ENCODE results near the gene GYS1.

Gene GYS1

GRCh38 chr19:49017666-49018351, 24.7 kb upstream of the GYS1 start:
- DNase-seq (ENCODE audit: low spot score): peak; percentile 74

- DNase-seq (ENCODE audit: low spot score): no peak
Observed at GRCh38 chr19:49017041-49017665, 24.0 kb upstream of the GYS1 start, which contains the start of gene LHB. LHB (minus strand) TSS chr19:49017091; CDS start chr19:49017081, 10 bp downstream.

GRCh38 chr19:49016067-49016839, 23.1 kb upstream of the GYS1 start:
- no peak for DNase-seq (ENCODE audit: low spot score)

- no peak for DNase-seq (ENCODE audit: low spot score)
Observed at GRCh38 chr19:49014870-49015255, 21.8 kb upstream of the GYS1 start.

- DNase-seq (ENCODE audit: low spot score): no peak
Observed at GRCh38 chr19:49014123-49014869, 21.2 kb upstream of the GYS1 start.

DNA sequence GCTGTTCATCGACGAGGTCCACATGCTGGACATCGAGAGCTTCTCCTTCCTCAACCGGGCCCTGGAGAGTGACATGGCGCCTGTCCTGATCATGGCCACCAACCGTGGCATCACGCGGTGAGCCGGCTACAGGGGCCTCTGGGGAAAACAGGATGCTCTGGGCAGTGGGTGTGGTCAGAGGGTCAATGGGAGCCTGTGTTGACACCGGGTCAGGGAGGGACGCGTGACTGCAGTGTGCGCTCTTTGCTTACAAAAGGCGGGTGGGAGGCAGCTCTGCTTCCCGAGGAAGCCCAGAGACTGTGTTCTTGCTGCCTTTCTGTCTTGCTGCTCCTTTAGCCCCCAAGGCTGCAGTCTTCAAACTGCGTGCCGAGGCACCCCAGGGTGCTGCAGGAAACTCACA, 18.1 kb upstream of the GYS1 start:
- no peak for DNase-seq (ENCODE audit: low spot score)

- no peak for DNase-seq (ENCODE audit: low spot score)
Observed at GRCh38 chr19:49010453-49010852, 17.3 kb upstream of the GYS1 start.

DNA sequence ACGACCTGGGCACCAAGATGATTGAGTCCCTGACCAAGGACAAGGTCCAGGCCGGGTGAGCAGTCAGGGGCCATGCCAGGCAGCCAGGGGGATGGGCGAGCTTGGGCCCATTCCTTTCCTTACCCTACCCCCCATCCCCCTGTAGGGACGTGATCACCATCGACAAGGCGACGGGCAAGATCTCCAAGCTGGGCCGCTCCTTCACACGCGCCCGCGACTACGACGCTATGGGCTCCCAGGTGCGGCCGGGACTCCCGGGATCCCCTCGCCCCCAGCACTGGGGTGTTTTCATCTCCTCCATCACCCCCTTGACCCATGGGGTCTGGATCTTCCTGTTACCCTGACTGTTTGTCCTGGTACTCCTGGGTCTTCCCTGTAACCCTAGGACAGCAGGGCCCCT, 16.7 kb upstream of the GYS1 start:
- DNase-seq (ENCODE audit: low spot score): no peak

- no peak for DNase-seq (ENCODE audit: low spot score)
Observed at GRCh38 chr19:49006905-49007304, 13.8 kb upstream of the GYS1 start.

DNA sequence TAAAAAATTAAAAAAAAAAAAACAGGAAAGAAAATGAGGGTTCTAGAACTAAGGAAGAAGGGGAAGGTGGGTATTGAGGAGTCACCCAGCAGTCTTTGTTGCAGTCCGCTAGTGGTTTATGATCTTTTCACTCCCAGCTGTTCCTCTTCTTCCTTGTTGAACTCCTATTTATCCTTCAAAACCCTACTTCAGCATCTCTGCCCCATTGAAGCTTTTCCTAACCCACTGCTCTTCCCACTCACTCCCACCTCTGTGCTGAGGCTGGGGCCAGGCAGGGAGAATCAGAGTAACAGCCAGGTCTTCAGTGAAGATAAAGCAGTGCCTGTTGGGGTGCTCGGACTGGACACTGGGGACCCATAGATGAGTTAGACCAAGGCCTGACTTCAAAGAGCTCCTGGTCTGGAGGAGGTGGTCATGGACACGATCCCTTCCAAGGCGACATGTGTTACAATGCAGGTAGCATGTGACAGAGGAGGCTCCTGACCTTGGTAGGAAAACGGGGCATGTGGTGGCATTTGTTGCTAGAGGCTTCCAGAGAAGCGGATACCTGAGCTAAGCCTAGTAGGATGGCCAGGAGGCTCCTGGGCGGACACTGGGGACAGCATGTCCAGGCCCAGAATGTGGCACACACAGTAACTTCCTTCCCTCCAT, 12.0 kb upstream of the GYS1 start:
- DNase-seq (ENCODE audit: low spot score): no peak

DNA sequence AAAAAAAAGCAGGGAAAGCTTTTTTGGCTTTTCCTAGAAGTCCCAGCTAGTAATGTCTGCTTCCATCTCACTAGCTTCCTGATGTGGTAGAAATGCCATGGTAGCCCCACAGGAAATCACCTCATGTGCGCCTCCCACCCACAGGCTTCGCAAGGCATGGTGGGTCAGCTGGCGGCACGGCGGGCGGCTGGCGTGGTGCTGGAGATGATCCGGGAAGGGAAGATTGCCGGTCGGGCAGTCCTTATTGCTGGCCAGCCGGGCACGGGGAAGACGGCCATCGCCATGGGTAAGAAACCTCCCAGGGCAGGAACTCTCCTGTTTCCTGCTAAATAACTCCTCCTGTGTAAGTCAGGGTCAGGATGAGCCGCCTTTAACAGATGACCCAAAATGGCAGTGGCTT, 11.0 kb upstream of the GYS1 start:
- no peak for DNase-seq (ENCODE audit: low spot score)

DNA sequence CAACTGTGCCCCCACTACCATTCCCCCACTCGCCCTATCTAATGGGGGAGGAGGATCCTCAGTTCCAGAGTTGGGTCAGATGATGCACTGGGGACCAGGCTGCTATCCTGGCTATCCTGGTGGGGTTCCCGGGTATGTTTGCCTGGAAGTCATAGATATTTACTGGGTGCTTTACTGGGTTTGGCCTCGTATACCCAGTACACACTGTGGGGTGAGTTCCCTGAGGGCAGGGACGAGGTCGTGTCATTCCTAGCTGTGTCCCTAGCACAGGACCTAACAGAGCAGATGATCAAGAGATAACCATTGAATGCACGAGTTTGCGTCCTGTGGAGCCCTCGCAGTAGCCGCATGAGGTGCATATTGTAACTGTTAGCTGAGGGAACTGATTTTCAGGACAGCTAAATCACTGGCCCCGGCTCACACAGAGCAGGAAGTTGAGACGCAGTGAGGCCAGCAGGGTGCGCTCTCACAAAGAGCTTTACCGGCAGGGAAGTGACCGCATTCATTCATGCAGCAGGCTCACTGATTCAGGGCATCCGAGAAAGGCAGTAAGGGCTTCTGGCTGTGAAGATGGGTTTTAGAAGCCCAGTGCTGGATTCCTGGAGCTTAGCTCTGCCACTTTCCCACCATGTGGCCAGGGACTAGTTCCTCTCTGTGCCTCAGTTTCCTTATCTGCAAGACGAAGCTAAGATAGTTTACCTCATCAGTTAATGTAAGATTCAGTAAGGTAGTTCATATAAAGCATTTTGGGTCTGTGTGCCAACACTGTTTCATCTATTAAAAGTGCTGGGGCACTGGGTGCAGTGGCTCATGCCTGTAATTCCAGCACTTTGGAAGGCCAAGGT, 6.6 kb upstream of the GYS1 start:
- peak; percentile 87 for DNase-seq (ENCODE audit: low spot score)

- DNase-seq (ENCODE audit: low spot score): peak; percentile 82
Observed at GRCh38 chr19:48997972-48998371, 4.9 kb upstream of the GYS1 start.

GRCh38 chr19:48994035-48994386, 902 bp upstream of the GYS1 start:
- DNase-seq (ENCODE audit: low spot score): no peak

- DNase-seq (ENCODE audit: low spot score): no peak
Observed at GRCh38 chr19:48992581-48993174, 431 bp downstream of the GYS1 start.

DNA sequence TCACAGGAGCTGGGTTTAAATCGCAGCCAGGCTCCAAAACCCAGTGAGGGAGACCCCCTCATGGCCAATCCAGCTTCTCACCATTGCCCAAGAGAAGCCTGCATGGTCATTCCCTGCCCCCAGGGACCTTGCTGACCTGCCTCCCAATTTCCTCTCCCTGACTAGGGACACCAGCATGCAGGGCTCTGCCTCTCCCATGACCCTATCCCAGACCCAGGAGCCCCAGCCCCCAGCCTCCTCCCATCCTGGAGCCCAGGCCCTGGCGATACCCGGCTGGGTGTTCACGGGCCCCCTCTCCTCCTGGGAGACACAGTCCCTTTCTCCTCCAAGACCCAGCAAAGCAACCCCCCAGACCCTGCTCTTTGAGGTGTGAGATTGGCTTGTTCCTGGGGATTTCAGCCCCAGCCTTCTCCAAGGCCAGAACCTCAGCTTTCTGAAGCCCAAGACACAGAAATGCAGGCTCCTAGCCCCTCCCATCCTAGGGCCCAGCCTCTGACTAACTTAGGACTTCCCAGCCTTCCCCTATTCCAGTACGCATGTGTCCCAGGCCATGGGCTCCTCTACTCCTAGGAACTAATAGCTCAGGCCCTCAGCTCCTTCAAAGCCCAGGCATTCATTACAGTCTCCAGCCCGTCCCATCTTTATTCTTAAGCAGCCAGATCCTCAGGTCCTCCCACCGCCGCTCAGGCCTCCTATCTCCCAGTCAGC, 1.1 kb downstream of the GYS1 start:
- DNase-seq (ENCODE audit: low spot score): peak; percentile 65

GRCh38 chr19:48991011-48991609, 2.0 kb downstream of the GYS1 start:
- no peak for DNase-seq (ENCODE audit: low spot score)

DNA sequence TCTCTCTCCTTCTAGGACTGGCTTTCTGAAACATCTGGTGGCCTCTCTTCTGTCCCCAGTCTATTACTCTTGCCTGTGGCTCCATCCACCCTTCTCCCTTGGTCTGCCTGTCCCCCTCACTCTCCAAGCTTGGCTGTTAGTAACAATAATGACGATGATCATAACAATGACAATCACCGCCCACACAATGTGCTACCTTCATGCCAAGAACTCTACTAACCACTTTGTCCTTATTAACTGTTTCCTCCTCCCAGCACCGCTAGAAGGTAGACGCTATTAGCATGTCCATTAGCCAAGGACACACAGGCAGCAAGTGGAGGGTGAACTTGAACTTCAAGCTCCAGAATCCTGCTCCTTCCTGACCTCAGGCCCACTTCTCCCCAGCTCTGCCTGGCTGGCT, 2.7 kb downstream of the GYS1 start:
- DNase-seq (ENCODE audit: low spot score): no peak

- no peak for DNase-seq (ENCODE audit: low spot score)
Observed at GRCh38 chr19:48989701-48990291, 3.3 kb downstream of the GYS1 start.

All from ecto neural progenitor cell (in vitro differentiated cells).